Naive B cell (primary cell): ENCODE measurements around the gene B9D1. TPM values are rescaled to one million over a fixed set of nuclear protein-coding genes. Genes with fewer than 3 reads are reported as not detected.

ENCODE experiments used
- ATAC-seq, 2 donors: fragments of 150-1000 bp; cut with Tn5 transposase; 2 replicates each; pipeline ENCODE4 v1.10.0; 2021; ENCODE audit warnings: low read depth in 2 of 2, mild to moderate bottlenecking in 2 of 2, moderate library complexity in 2 of 2
- DNase-seq: peaks from one replicate; pipeline ENCODE4 v3.0.0; 2022
- H3K27ac Mint-ChIP-seq, 6 donors: one replicate each; pipeline ENCODE4 v1.8.0; 2020 to 2022; ENCODE audit warnings: mild to moderate bottlenecking in 6 of 6, mixed read lengths in 6 of 6, moderate library complexity in 5 of 6, inconsistent platforms in 2 of 6
- H3K27me3 Mint-ChIP-seq, 3 donors: one replicate each; pipeline ENCODE4 v1.8.0; 2021 to 2022; ENCODE audit warnings: mixed read lengths in 3 of 3, mild to moderate bottlenecking in 1 of 3
- H3K36me3 Mint-ChIP-seq, 2 donors: one replicate each; pipeline ENCODE4 v1.8.0; 2020 to 2022; ENCODE audit warnings: mixed read lengths in 2 of 2, inconsistent platforms in 1 of 2, mild to moderate bottlenecking in 1 of 2
- H3K4me1 Mint-ChIP-seq, 3 donors: one replicate each; pipeline ENCODE4 v1.8.0; 2020 to 2022; ENCODE audit warnings: mixed read lengths in 3 of 3, inconsistent platforms in 1 of 3, mild to moderate bottlenecking in 1 of 3, moderate library complexity in 1 of 3
- H3K4me3 Mint-ChIP-seq, 8 donors: one replicate each; pipeline ENCODE4 v1.8.0; 2020 to 2022; ENCODE audit warnings: mild to moderate bottlenecking in 8 of 8, mixed read lengths in 8 of 8, moderate library complexity in 8 of 8, inconsistent platforms in 2 of 8
- H3K9me3 Mint-ChIP-seq, 7 donors: one replicate each; pipeline ENCODE4 v1.8.0; 2020 to 2022; ENCODE audit warnings: mixed read lengths in 7 of 7, mild to moderate bottlenecking in 5 of 7, inconsistent platforms in 2 of 7, moderate library complexity in 1 of 7
- polyA plus RNA-seq, 6 donors: library from polyadenylated mRNA; unstranded; fragments of 300-500 nt; fragmentation: Illumina TruSeq; gene quantifications; one replicate each; pipeline ENCODE4 v1.2.3, GENCODE V29; 2021; ENCODE audit warnings: low read depth in 6 of 6

Gene B9D1
- polyA plus RNA-seq, 6 donors from 2014 or later: 1.2 to 4.1 (median 1.6) TPM

GRCh38 chr17:19332371-19333131, 30.0 kb downstream of the B9D1 start:
- ATAC-seq (peak in 1 of 2 donors; percentile 32), DNase-seq (no peak)
- Mint-ChIP-seq H3K36me3 (no peaks in the 10 kb centered on the region), H3K9me3 (no peaks in the 10 kb centered on the region), H3K27me3 (peaks cover 0 to 13% (median 7%) of the 10 kb centered on the region in 3 donors), H3K4me1 (peaks cover 0 to 9% (median 6%) of the 10 kb centered on the region in 3 donors), H3K27ac (no peak overlapping the region), H3K4me3 (no peak overlapping the region)

GRCh38 chr17:19331543-19332245, 30.8 kb downstream of the B9D1 start:
- Mint-ChIP-seq H3K27me3 (peaks cover 0 to 6% (median 2%) of the 10 kb centered on the region in 3 donors), H3K4me1 (peaks cover 0 to 5% (median 0%) of the 10 kb centered on the region in 3 donors)

GRCh38 chr17:19331134-19331533, 31.4 kb downstream of the B9D1 start:
- H3K4me1 Mint-ChIP-seq: peaks cover 0 to 5% (median 0%) of the 10 kb centered on the region in 3 donors
- H3K27me3 Mint-ChIP-seq: peaks cover 0 to 8% (median 6%) of the 10 kb centered on the region in 3 donors
- no peak overlapping the region for H3K4me3 Mint-ChIP-seq
- ATAC-seq (no peak), DNase-seq (no peak)
- H3K9me3 Mint-ChIP-seq: peaks cover 0 to 2% (median under 1%) of the 10 kb centered on the region in 7 donors
- H3K27ac Mint-ChIP-seq: no peak overlapping the region
- H3K36me3 Mint-ChIP-seq: no peaks in the 10 kb centered on the region

More at GRCh38 chr17:19331543-19332245, 30.8 kb downstream of the B9D1 start:
- H3K36me3 Mint-ChIP-seq: no peaks in the 10 kb centered on the region
- H3K4me3 Mint-ChIP-seq: no peak overlapping the region
- no peak for ATAC-seq
- peak overlapping the region in 1 of 6 donors; percentile 33 for H3K27ac Mint-ChIP-seq
- no peak for DNase-seq
- H3K9me3 Mint-ChIP-seq: no peaks in the 10 kb centered on the region

GRCh38 chr17:19330271-19330670, 32.3 kb downstream of the B9D1 start:
- Mint-ChIP-seq H3K36me3 (peaks cover 0 to 7% of the 10 kb centered on the region in 2 donors), H3K9me3 (peaks cover 0 to 10% (median 7%) of the 10 kb centered on the region in 7 donors), H3K4me1 (peaks cover 0 to 5% (median 0%) of the 10 kb centered on the region in 3 donors), H3K27ac (peak overlapping the region in 2 of 6 donors; percentile 72 to 79), H3K27me3 (peaks cover 0 to 8% (median 0%) of the 10 kb centered on the region in 3 donors), H3K4me3 (no peak overlapping the region)
- no peak for ATAC-seq
- no peak for DNase-seq

- DNase-seq: no peak
- Mint-ChIP-seq H3K27me3 (peaks cover 0 to 8% (median 0%) of the 10 kb centered on the region in 3 donors), H3K27ac (peak overlapping the region in 1 of 6 donors; percentile 72), H3K36me3 (peaks cover 0 to 8% of the 10 kb centered on the region in 2 donors), H3K9me3 (peaks cover 0 to 14% (median 12%) of the 10 kb centered on the region in 7 donors), H3K4me3 (no peak overlapping the region), H3K4me1 (peaks cover 0 to 5% (median 0%) of the 10 kb centered on the region in 3 donors)
- no peak for ATAC-seq
Observed at GRCh38 chr17:19329839-19330238, 32.7 kb downstream of the B9D1 start.

GRCh38 chr17:19329136-19329535, 33.4 kb downstream of the B9D1 start:
- peaks cover 0 to 8% (median 0%) of the 10 kb centered on the region in 3 donors for H3K27me3 Mint-ChIP-seq
- peaks cover 0 to 8% of the 10 kb centered on the region in 2 donors for H3K36me3 Mint-ChIP-seq
- ATAC-seq: no peak
- peaks cover 0 to 5% (median 0%) of the 10 kb centered on the region in 3 donors for H3K4me1 Mint-ChIP-seq
- H3K4me3 Mint-ChIP-seq: no peak overlapping the region
- H3K27ac Mint-ChIP-seq: no peak overlapping the region
- DNase-seq: no peak
- H3K9me3 Mint-ChIP-seq: peaks cover 0 to 17% (median 14%) of the 10 kb centered on the region in 7 donors

GRCh38 chr17:19328441-19329061, 34.0 kb downstream of the B9D1 start:
- H3K27ac Mint-ChIP-seq: no peak overlapping the region
- H3K27me3 Mint-ChIP-seq: peaks cover 0 to 8% (median 0%) of the 10 kb centered on the region in 3 donors
- no peak overlapping the region for H3K4me3 Mint-ChIP-seq
- ATAC-seq (no peak), DNase-seq (no peak)
- H3K9me3 Mint-ChIP-seq: peaks cover 0 to 17% (median 14%) of the 10 kb centered on the region in 7 donors
- H3K4me1 Mint-ChIP-seq: peaks cover 0 to 5% (median 0%) of the 10 kb centered on the region in 3 donors
- H3K36me3 Mint-ChIP-seq: peaks cover 0 to 8% of the 10 kb centered on the region in 2 donors

- Mint-ChIP-seq H3K9me3 (peaks cover 0 to 17% (median 14%) of the 10 kb centered on the region in 7 donors), H3K27me3 (peaks cover 0 to 8% (median 0%) of the 10 kb centered on the region in 3 donors), H3K27ac (peak overlapping the region in 2 of 6 donors; percentile 27 to 31), H3K36me3 (peaks cover 0 to 15% of the 10 kb centered on the region in 2 donors), H3K4me1 (no peaks in the 10 kb centered on the region), H3K4me3 (no peak overlapping the region)
- no peak for DNase-seq
- no peak for ATAC-seq
Observed at GRCh38 chr17:19327031-19327783, 35.3 kb downstream of the B9D1 start.

GRCh38 chr17:19325542-19325941, 37.0 kb downstream of the B9D1 start:
- DNase-seq (no peak), ATAC-seq (no peak)
- Mint-ChIP-seq H3K27ac (no peak overlapping the region), H3K36me3 (peaks cover 0 to 23% of the 10 kb centered on the region in 2 donors), H3K4me1 (no peaks in the 10 kb centered on the region), H3K27me3 (peaks cover 0 to 21% (median 8%) of the 10 kb centered on the region in 3 donors), H3K9me3 (peaks cover 0 to 17% (median 14%) of the 10 kb centered on the region in 7 donors), H3K4me3 (no peak overlapping the region)

GRCh38 chr17:19322861-19323260, 39.7 kb downstream of the B9D1 start:
- peaks cover 4 to 26% (median 8%) of the 10 kb centered on the region in 3 donors for H3K27me3 Mint-ChIP-seq
- H3K4me3 Mint-ChIP-seq: no peak overlapping the region
- no peaks in the 10 kb centered on the region for H3K4me1 Mint-ChIP-seq
- no peak overlapping the region for H3K27ac Mint-ChIP-seq
- H3K36me3 Mint-ChIP-seq: peaks cover 0 to 23% of the 10 kb centered on the region in 2 donors
- H3K9me3 Mint-ChIP-seq: peaks cover 0 to 17% (median 14%) of the 10 kb centered on the region in 7 donors
- DNase-seq (no peak), ATAC-seq (no peak)

GRCh38 chr17:19322129-19322505, 40.4 kb downstream of the B9D1 start:
- peak overlapping the region in 1 of 6 donors; percentile 83 for H3K27ac Mint-ChIP-seq
- DNase-seq (no peak), ATAC-seq (no peak)
- H3K27me3 Mint-ChIP-seq: peaks cover 4 to 26% (median 8%) of the 10 kb centered on the region in 3 donors
- H3K36me3 Mint-ChIP-seq: peaks cover 0 to 23% of the 10 kb centered on the region in 2 donors
- H3K9me3 Mint-ChIP-seq: peaks cover 0 to 17% (median 14%) of the 10 kb centered on the region in 7 donors
- no peak overlapping the region for H3K4me3 Mint-ChIP-seq
- H3K4me1 Mint-ChIP-seq: peaks cover 0 to 4% (median 0%) of the 10 kb centered on the region in 3 donors

GRCh38 chr17:19321481-19322128, 40.9 kb downstream of the B9D1 start:
- no peak for ATAC-seq
- Mint-ChIP-seq H3K4me1 (peaks cover 0 to 7% (median 0%) of the 10 kb centered on the region in 3 donors), H3K4me3 (no peak overlapping the region), H3K27ac (peak overlapping the region in 2 of 6 donors; percentile 37 to 83), H3K27me3 (peaks cover 4 to 23% (median 8%) of the 10 kb centered on the region in 3 donors), H3K36me3 (peaks cover 0 to 23% of the 10 kb centered on the region in 2 donors), H3K9me3 (peaks cover 0 to 17% (median 14%) of the 10 kb centered on the region in 7 donors)
- DNase-seq: no peak
